GM23338 (cell line): Measurements from ENCODE around the gene IL1RAPL2. TPM values are rescaled to one million over a fixed set of nuclear protein-coding genes. Genes with fewer than 3 reads are reported as not detected.

ENCODE experiments used
- ATAC-seq: fragments of 200-7000 bp; cut with Tn5 transposase; 3 replicates; pipeline ENCODE4 v1.9.1; 2020
- DNase-seq: peaks from one replicate; pipeline ENCODE4 v3.0.0-alpha.2; 2015; ENCODE audit warnings: low spot score
- H2AFZ ChIP-seq: fragments of 200-600 bp; sonication (generic); 2 replicates; pipeline ENCODE4 v1.8.0; 2016; ENCODE audit warnings: antibody characterized with exemption, mild to moderate bottlenecking, moderate library complexity
- H3F3A ChIP-seq: fragments of 200-600 bp; sonication (generic); replicated peaks from 2 replicates; pipeline ENCODE4 v1.8.0; 2017; ENCODE audit warnings: antibody characterized with exemption, mixed run types, low read depth
- H3K27ac ChIP-seq: fragments of 200-600 bp; sonication (generic); 2 replicates; pipeline ENCODE4 v1.6.1; 2016; ENCODE audit warnings: low read depth
- H3K27me3 ChIP-seq: fragments of 200-600 bp; sonication (generic); 2 replicates; pipeline ENCODE4 v1.8.0; 2016; ENCODE audit warnings: mild to moderate bottlenecking, mixed run types, moderate library complexity; ENCODE audit not compliant: insufficient read depth
- H3K36me3 ChIP-seq: fragments of 200-600 bp; sonication (generic); 2 replicates; pipeline ENCODE4 v1.8.0; 2016; ENCODE audit warnings: mild to moderate bottlenecking; ENCODE audit not compliant: insufficient read depth
- H3K4me1 ChIP-seq: fragments of 200-600 bp; sonication (generic); 2 replicates; pipeline ENCODE4 v1.8.0; 2016; ENCODE audit warnings: mild to moderate bottlenecking, moderate library complexity; ENCODE audit not compliant: insufficient read depth
- H3K4me2 ChIP-seq: fragments of 200-600 bp; sonication (generic); 2 replicates; pipeline ENCODE4 v1.7.1; 2017; ENCODE audit warnings: mixed run types
- H3K4me3 ChIP-seq: fragments of 200-600 bp; sonication (generic); 2 replicates; pipeline ENCODE4 v1.6.1; 2016; ENCODE audit warnings: mixed run types
- H3K79me2 ChIP-seq: fragments of 200-600 bp; sonication (generic); replicated peaks from 2 replicates; pipeline ENCODE4 v1.8.0; 2017; ENCODE audit warnings: mild to moderate bottlenecking; ENCODE audit not compliant: insufficient read depth
- H3K9me2 ChIP-seq: fragments of 200-600 bp; sonication (generic); 2 replicates; pipeline ENCODE4 v1.8.0; 2017; ENCODE audit not compliant: insufficient read depth
- H4K20me1 ChIP-seq: fragments of 200-600 bp; sonication (generic); replicated peaks from 2 replicates; pipeline ENCODE4 v1.8.0; 2017; ENCODE audit warnings: mild to moderate bottlenecking; ENCODE audit not compliant: insufficient read depth
- H3K27ac Mint-ChIP-seq: 2 replicates; pipeline ENCODE4 v1.8.0; 2020; ENCODE audit warnings: inconsistent platforms, mild to moderate bottlenecking, moderate library complexity, mixed read lengths
- H3K27me3 Mint-ChIP-seq: 3 replicates; pipeline ENCODE4 v1.8.0; 2022; ENCODE audit warnings: low read depth, mild to moderate bottlenecking, moderate library complexity, mixed read lengths, inconsistent platforms; ENCODE audit not compliant: insufficient read depth, poor library complexity
- H3K36me3 Mint-ChIP-seq: 3 replicates; pipeline ENCODE4 v1.8.0; 2021; ENCODE audit warnings: low read depth, mild to moderate bottlenecking, inconsistent platforms, moderate library complexity, mixed read lengths
- H3K4me1 Mint-ChIP-seq: 3 replicates; pipeline ENCODE4 v1.8.0; 2020; ENCODE audit warnings: mild to moderate bottlenecking, inconsistent platforms, mixed read lengths
- H3K4me3 Mint-ChIP-seq: 3 replicates; pipeline ENCODE4 v1.8.0; 2021; ENCODE audit warnings: moderate library complexity, mild to moderate bottlenecking, inconsistent platforms, mixed read lengths
- H3K9me3 Mint-ChIP-seq: 3 replicates; pipeline ENCODE4 v1.8.0; 2020; ENCODE audit warnings: moderate library complexity, mild to moderate bottlenecking, inconsistent platforms, mixed read lengths
- CREB1 ChIP-seq: fragments of 250-450 bp; sonication (Bioruptor Pico); IDR thresholded peaks from 2 replicates; pipeline ENCODE4 v1.5.0; 2020; ENCODE audit warnings: low read depth, mild to moderate bottlenecking, moderate library complexity
- EZH2 ChIP-seq: fragments of 200-600 bp; sonication (generic); IDR thresholded peaks from one replicate; pipeline ENCODE4 v1.8.0; 2017; ENCODE audit warnings: antibody characterized with exemption, mild to moderate bottlenecking, low read depth; ENCODE audit not compliant: unreplicated experiment
- EZH2phosphoT487 ChIP-seq: fragments of 200-600 bp; sonication (generic); IDR thresholded peaks from one replicate; pipeline ENCODE4 v1.8.1; 2018; ENCODE audit warnings: antibody characterized with exemption; ENCODE audit not compliant: unreplicated experiment
- JUNB ChIP-seq: IDR thresholded peaks from one replicate; pipeline ENCODE4 v1.6.1; 2016; ENCODE audit warnings: antibody characterized with exemption; ENCODE audit not compliant: unreplicated experiment
- NANOG ChIP-seq: IDR thresholded peaks from 2 replicates; pipeline ENCODE4 v1.6.1; 2016; ENCODE audit warnings: antibody characterized with exemption, borderline replicate concordance
- POLR2AphosphoS5 ChIP-seq: IDR thresholded peaks from 2 replicates; pipeline ENCODE4 v1.6.1; 2016; ENCODE audit warnings: antibody characterized with exemption, low read depth
- REST ChIP-seq: IDR thresholded peaks from one replicate; pipeline ENCODE4 v1.6.1; 2018; ENCODE audit warnings: antibody characterized with exemption; ENCODE audit not compliant: unreplicated experiment
- STAT1 ChIP-seq: IDR thresholded peaks from one replicate; pipeline ENCODE4 v1.6.1; 2016; ENCODE audit warnings: antibody characterized with exemption; ENCODE audit not compliant: unreplicated experiment
- ZNF114 ChIP-seq: fragments of 250-450 bp; sonication (Bioruptor Pico); IDR thresholded peaks from 2 replicates; pipeline ENCODE4 v1.5.0; 2020; ENCODE audit warnings: mild to moderate bottlenecking, moderate library complexity
- ZNF331 ChIP-seq: fragments of 250-450 bp; sonication (Bioruptor Pico); IDR thresholded peaks from 2 replicates; pipeline ENCODE4 v1.5.0; 2020; ENCODE audit warnings: low read depth, mild to moderate bottlenecking, moderate library complexity
- polyA plus RNA-seq: library from polyadenylated mRNA; unstranded; fragments of >200 nt; fragmentation: Nextera tagmentation; extraction: Ambion mirVana; gene quantifications from 2 replicates; pipeline ENCODE4 v1.2.1, GENCODE V29; 2016
- total RNA-seq: library from RNA; depleted of rRNA; stranded (reverse); fragments of >200 nt; shearing (Covaris generic); gene quantifications from 2 replicates; pipeline ENCODE4 v1.2.3, GENCODE V29; 2014
- TF ChIP-seq, protein P1 (sequence below): fragments of 250-450 bp; sonication (Bioruptor Pico); IDR thresholded peaks from 2 replicates; pipeline ENCODE4 v1.5.0; 2020; ENCODE audit warnings: mild to moderate bottlenecking, moderate library complexity
- TF ChIP-seq, protein P2 (sequence below), 2 experiments: fragments of 200-600 bp in 1 of 2; sonication (generic) in 1 of 2; conservative IDR thresholded peaks; 2 replicates each; pipeline versions ENCODE4 v1.5.1 to v1.6.1; 2016 to 2017; ENCODE audit warnings: antibody characterized with exemption in 2 of 2, low read depth in 2 of 2, mild to moderate bottlenecking in 2 of 2, moderate library complexity in 1 of 2
- TF ChIP-seq, protein P3 (sequence below): IDR thresholded peaks from 2 replicates; pipeline ENCODE4 v1.6.1; 2016; ENCODE audit warnings: antibody characterized with exemption

IL1RAPL2 gene
- total and polyA plus RNA-seq, 2 experiments from 2014 or later = 0.80 to 0.94 TPM

DNA sequence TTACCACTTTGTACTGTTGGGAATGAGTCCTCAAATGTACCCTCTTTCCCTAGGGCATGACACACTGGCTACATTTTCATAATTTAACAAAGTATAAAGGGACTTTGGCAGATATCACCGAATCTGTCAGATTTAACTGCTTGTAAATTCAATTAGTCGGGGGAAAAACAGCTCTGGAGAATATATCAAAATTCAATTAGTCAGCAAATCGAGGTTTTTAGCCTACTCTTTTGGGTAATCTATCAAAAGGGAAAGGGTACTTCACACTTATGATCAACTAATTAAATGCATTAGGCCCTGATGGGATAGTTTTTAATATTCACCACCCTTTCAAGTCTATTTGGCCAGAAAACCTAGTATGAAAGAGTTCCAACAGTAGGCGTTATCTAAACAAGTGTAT, 141.0 kb downstream of the IL1RAPL2 start:
- DNase-seq (no peak), ATAC-seq (no peak)
- no peaks in the 10 kb centered on the region for H3K4me1 ChIP-seq
- no peak overlapping the region for H3K4me3 Mint-ChIP-seq
- no peaks in the 10 kb centered on the region for H3K9me2 ChIP-seq
- H3K27ac ChIP-seq = no peak overlapping the region
- no peaks in the 10 kb centered on the region for H4K20me1 ChIP-seq
- no peaks in the 10 kb centered on the region for H3K27me3 ChIP-seq
- H3K79me2 ChIP-seq = no peaks in the 10 kb centered on the region
- no peaks in the 10 kb centered on the region for H3K9me3 Mint-ChIP-seq
- H3K27ac Mint-ChIP-seq = no peak overlapping the region
- no peaks in the 10 kb centered on the region for H3F3A ChIP-seq
- no peaks in the 10 kb centered on the region for H3K36me3 Mint-ChIP-seq
- no peaks in the 10 kb centered on the region for H3K36me3 ChIP-seq
- TF ChIP-seq, protein P1, sequence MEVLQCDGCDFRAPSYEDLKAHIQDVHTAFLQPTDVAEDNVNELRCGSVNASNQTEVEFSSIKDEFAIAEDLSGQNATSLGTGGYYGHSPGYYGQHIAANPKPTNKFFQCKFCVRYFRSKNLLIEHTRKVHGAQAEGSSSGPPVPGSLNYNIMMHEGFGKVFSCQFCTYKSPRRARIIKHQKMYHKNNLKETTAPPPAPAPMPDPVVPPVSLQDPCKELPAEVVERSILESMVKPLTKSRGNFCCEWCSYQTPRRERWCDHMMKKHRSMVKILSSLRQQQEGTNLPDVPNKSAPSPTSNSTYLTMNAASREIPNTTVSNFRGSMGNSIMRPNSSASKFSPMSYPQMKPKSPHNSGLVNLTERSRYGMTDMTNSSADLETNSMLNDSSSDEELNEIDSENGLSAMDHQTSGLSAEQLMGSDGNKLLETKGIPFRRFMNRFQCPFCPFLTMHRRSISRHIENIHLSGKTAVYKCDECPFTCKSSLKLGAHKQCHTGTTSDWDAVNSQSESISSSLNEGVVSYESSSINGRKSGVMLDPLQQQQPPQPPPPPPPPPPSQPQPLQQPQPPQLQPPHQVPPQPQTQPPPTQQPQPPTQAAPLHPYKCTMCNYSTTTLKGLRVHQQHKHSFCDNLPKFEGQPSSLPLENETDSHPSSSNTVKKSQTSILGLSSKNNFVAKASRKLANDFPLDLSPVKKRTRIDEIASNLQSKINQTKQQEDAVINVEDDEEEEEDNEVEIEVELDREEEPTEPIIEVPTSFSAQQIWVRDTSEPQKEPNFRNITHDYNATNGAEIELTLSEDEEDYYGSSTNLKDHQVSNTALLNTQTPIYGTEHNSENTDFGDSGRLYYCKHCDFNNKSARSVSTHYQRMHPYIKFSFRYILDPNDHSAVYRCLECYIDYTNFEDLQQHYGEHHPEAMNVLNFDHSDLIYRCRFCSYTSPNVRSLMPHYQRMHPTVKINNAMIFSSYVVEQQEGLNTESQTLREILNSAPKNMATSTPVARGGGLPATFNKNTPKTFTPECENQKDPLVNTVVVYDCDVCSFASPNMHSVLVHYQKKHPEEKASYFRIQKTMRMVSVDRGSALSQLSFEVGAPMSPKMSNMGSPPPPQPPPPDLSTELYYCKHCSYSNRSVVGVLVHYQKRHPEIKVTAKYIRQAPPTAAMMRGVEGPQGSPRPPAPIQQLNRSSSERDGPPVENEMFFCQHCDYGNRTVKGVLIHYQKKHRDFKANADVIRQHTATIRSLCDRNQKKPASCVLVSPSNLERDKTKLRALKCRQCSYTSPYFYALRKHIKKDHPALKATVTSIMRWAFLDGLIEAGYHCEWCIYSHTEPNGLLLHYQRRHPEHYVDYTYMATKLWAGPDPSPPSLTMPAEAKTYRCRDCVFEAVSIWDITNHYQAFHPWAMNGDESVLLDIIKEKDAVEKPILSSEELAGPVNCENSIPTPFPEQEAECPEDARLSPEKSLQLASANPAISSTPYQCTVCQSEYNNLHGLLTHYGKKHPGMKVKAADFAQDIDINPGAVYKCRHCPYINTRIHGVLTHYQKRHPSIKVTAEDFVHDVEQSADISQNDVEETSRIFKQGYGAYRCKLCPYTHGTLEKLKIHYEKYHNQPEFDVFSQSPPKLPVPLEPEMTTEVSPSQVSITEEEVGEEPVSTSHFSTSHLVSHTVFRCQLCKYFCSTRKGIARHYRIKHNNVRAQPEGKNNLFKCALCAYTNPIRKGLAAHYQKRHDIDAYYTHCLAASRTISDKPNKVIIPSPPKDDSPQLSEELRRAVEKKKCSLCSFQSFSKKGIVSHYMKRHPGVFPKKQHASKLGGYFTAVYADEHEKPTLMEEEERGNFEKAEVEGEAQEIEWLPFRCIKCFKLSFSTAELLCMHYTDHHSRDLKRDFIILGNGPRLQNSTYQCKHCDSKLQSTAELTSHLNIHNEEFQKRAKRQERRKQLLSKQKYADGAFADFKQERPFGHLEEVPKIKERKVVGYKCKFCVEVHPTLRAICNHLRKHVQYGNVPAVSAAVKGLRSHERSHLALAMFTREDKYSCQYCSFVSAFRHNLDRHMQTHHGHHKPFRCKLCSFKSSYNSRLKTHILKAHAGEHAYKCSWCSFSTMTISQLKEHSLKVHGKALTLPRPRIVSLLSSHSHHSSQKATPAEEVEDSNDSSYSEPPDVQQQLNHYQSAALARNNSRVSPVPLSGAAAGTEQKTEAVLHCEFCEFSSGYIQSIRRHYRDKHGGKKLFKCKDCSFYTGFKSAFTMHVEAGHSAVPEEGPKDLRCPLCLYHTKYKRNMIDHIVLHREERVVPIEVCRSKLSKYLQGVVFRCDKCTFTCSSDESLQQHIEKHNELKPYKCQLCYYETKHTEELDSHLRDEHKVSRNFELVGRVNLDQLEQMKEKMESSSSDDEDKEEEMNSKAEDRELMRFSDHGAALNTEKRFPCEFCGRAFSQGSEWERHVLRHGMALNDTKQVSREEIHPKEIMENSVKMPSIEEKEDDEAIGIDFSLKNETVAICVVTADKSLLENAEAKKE (CRISPR knock-in tag) = no peak
- TF ChIP-seq, protein P2, sequence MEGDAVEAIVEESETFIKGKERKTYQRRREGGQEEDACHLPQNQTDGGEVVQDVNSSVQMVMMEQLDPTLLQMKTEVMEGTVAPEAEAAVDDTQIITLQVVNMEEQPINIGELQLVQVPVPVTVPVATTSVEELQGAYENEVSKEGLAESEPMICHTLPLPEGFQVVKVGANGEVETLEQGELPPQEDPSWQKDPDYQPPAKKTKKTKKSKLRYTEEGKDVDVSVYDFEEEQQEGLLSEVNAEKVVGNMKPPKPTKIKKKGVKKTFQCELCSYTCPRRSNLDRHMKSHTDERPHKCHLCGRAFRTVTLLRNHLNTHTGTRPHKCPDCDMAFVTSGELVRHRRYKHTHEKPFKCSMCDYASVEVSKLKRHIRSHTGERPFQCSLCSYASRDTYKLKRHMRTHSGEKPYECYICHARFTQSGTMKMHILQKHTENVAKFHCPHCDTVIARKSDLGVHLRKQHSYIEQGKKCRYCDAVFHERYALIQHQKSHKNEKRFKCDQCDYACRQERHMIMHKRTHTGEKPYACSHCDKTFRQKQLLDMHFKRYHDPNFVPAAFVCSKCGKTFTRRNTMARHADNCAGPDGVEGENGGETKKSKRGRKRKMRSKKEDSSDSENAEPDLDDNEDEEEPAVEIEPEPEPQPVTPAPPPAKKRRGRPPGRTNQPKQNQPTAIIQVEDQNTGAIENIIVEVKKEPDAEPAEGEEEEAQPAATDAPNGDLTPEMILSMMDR (conservative IDR thresholded peaks at IDR 0.05; ENCODE audit: low read depth in 2 of 2) = no peak
- no peak for TF ChIP-seq POLR2AphosphoS5
- no peak for TF ChIP-seq STAT1
- no peak for TF ChIP-seq ZNF114 (CRISPR knock-in tag)
- TF ChIP-seq CREB1 (CRISPR knock-in tag) = no peak
- TF ChIP-seq, protein P3, sequence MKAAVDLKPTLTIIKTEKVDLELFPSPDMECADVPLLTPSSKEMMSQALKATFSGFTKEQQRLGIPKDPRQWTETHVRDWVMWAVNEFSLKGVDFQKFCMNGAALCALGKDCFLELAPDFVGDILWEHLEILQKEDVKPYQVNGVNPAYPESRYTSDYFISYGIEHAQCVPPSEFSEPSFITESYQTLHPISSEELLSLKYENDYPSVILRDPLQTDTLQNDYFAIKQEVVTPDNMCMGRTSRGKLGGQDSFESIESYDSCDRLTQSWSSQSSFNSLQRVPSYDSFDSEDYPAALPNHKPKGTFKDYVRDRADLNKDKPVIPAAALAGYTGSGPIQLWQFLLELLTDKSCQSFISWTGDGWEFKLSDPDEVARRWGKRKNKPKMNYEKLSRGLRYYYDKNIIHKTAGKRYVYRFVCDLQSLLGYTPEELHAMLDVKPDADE = no peak
- no peak for TF ChIP-seq EZH2
- TF ChIP-seq EZH2phosphoT487 = no peak
- no peak for TF ChIP-seq ZNF331
- TF ChIP-seq JUNB = no peak
- no peak for TF ChIP-seq REST
- no peak for TF ChIP-seq NANOG
- no peaks in the 10 kb centered on the region for H3K27me3 Mint-ChIP-seq
- H3K4me1 Mint-ChIP-seq = no peaks in the 10 kb centered on the region
- no peak overlapping the region for H3K4me2 ChIP-seq
- H3K4me3 ChIP-seq = no peak overlapping the region
- H2AFZ ChIP-seq = no peak overlapping the region
